Subcutaneous abdominal adipose tissue (tissue), 5 donors: ENCODE results near the gene CTSF.

ENCODE experiments used
- H3K27ac ChIP-seq: one replicate; pipeline ENCODE4 v1.7.0; 2013; ENCODE audit warnings: low read depth, mild to moderate bottlenecking, inconsistent platforms, low read length, moderate library complexity
- H3K27me3 ChIP-seq, 5 donors: one replicate each; pipeline ENCODE4 v1.7.0; 2013; ENCODE audit warnings: low read length in 5 of 5, inconsistent platforms in 1 of 5; ENCODE audit not compliant: control insufficient read depth in 5 of 5, insufficient read depth in 4 of 5
- H3K36me3 ChIP-seq, 5 donors: one replicate each; pipeline ENCODE4 v1.7.0; 2013; ENCODE audit warnings: low read length in 5 of 5; ENCODE audit not compliant: control insufficient read depth in 5 of 5, insufficient read depth in 5 of 5
- H3K4me1 ChIP-seq, 5 donors: one replicate each; pipeline ENCODE4 v1.7.0; 2013; ENCODE audit warnings: low read length in 5 of 5, mild to moderate bottlenecking in 3 of 5, moderate library complexity in 1 of 5; ENCODE audit not compliant: control insufficient read depth in 5 of 5, insufficient read depth in 5 of 5
- H3K4me3 ChIP-seq, 5 donors: one replicate each; pipeline ENCODE4 v1.7.0; 2013; ENCODE audit warnings: low read length in 5 of 5, low read depth in 1 of 5
- H3K9ac ChIP-seq, 5 donors: one replicate each; pipeline ENCODE4 v1.7.0; 2013; ENCODE audit warnings: low read length in 5 of 5, mild to moderate bottlenecking in 4 of 5, moderate library complexity in 3 of 5
- H3K9me3 ChIP-seq, 5 donors: one replicate each; pipeline ENCODE4 v1.7.0; 2013; ENCODE audit warnings: low read length in 5 of 5; ENCODE audit not compliant: control insufficient read depth in 5 of 5
- donor health status: healthy.
- donor health status: healthy.
- donor health status: healthy.
- donor health status: healthy.
- donor health status: healthy.

CTSF gene

GRCh38 chr11:66604155-66604554 lies 35.7 kb upstream of the CTSF start:
- no peak overlapping the region for H3K27ac ChIP-seq
- H3K4me3 ChIP-seq = no peak overlapping the region
- no peaks in the 10 kb centered on the region for H3K9me3 ChIP-seq
- H3K36me3 ChIP-seq = peaks cover 0 to 49% (median 23%) of the 10 kb centered on the region in 5 donors
- H3K4me1 ChIP-seq = peaks cover 3 to 46% (median 33%) of the 10 kb centered on the region in 5 donors
- H3K9ac ChIP-seq = no peak overlapping the region
- no peaks in the 10 kb centered on the region for H3K27me3 ChIP-seq

GRCh38 chr11:66603072-66603471 lies 34.7 kb upstream of the CTSF start:
- Histone ChIP-seq H3K36me3 (peaks cover 0 to 51% (median 26%) of the 10 kb centered on the region in 5 donors), H3K27ac (no peak overlapping the region), H3K27me3 (no peaks in the 10 kb centered on the region), H3K4me1 (peaks cover 3 to 46% (median 33%) of the 10 kb centered on the region in 5 donors), H3K4me3 (no peak overlapping the region), H3K9me3 (no peaks in the 10 kb centered on the region), H3K9ac (no peak overlapping the region)

- Histone ChIP-seq H3K36me3 (peaks cover 0 to 38% (median 21%) of the 10 kb centered on the region in 5 donors), H3K27ac (peak overlapping the region; percentile 79)
Observed at GRCh38 chr11:66600631-66601233, 32.3 kb upstream of the CTSF start.

GRCh38 chr11:66600219-66600618 lies 31.8 kb upstream of the CTSF start:
- peaks cover 0 to 39% (median 32%) of the 10 kb centered on the region in 5 donors for H3K4me1 ChIP-seq
- H3K27ac ChIP-seq = peak overlapping the region; percentile 79
- no peaks in the 10 kb centered on the region for H3K27me3 ChIP-seq
- H3K9me3 ChIP-seq = no peaks in the 10 kb centered on the region
- H3K36me3 ChIP-seq = peaks cover 0 to 33% (median 16%) of the 10 kb centered on the region in 5 donors
- peak overlapping the region in 2 of 5 donors; percentile 1 to 16 for H3K9ac ChIP-seq
- H3K4me3 ChIP-seq = no peak overlapping the region

More at GRCh38 chr11:66600631-66601233, 32.3 kb upstream of the CTSF start:
- no peaks in the 10 kb centered on the region for H3K9me3 ChIP-seq
- H3K9ac ChIP-seq = peak overlapping the region in 1 of 5 donors; percentile 1
- H3K27me3 ChIP-seq = no peaks in the 10 kb centered on the region
- H3K4me3 ChIP-seq = no peak overlapping the region
- H3K4me1 ChIP-seq = peaks cover 0 to 34% (median 26%) of the 10 kb centered on the region in 5 donors

- Histone ChIP-seq H3K27ac (no peak overlapping the region), H3K36me3 (peaks cover 0 to 22% (median 13%) of the 10 kb centered on the region in 5 donors), H3K4me3 (no peak overlapping the region), H3K9ac (no peak overlapping the region), H3K27me3 (no peaks in the 10 kb centered on the region), H3K4me1 (peaks cover 0 to 49% (median 32%) of the 10 kb centered on the region in 5 donors), H3K9me3 (no peaks in the 10 kb centered on the region)
Observed at GRCh38 chr11:66598993-66599392, 30.6 kb upstream of the CTSF start.

- peak overlapping the region in 2 of 5 donors; percentile 6 to 25 for H3K9ac ChIP-seq
- no peak overlapping the region for H3K27ac ChIP-seq
- H3K4me1 ChIP-seq = peaks cover 4 to 37% (median 30%) of the 10 kb centered on the region in 5 donors
- no peaks in the 10 kb centered on the region for H3K9me3 ChIP-seq
- no peaks in the 10 kb centered on the region for H3K27me3 ChIP-seq
- no peak overlapping the region for H3K4me3 ChIP-seq
- peaks cover 0 to 15% (median 13%) of the 10 kb centered on the region in 5 donors for H3K36me3 ChIP-seq
Observed at GRCh38 chr11:66595245-66595904, 27.0 kb upstream of the CTSF start.

- H3K4me1 ChIP-seq = peaks cover 4 to 34% (median 25%) of the 10 kb centered on the region in 5 donors
- H3K36me3 ChIP-seq = no peaks in the 10 kb centered on the region
- H3K9me3 ChIP-seq = no peaks in the 10 kb centered on the region
- H3K4me3 ChIP-seq = peak overlapping the region; percentile 80 to 95 (median 89)
- H3K27ac ChIP-seq = peak overlapping the region; percentile 69
- H3K27me3 ChIP-seq = no peaks in the 10 kb centered on the region
- H3K9ac ChIP-seq = peak overlapping the region; percentile 84 to 94 (median 92)
Observed at GRCh38 chr11:66593650-66594049, 25.2 kb upstream of the CTSF start.

- H3K27me3 ChIP-seq = no peaks in the 10 kb centered on the region
- H3K9me3 ChIP-seq = no peaks in the 10 kb centered on the region
- peaks cover 4 to 34% (median 25%) of the 10 kb centered on the region in 5 donors for H3K4me1 ChIP-seq
- H3K27ac ChIP-seq = peak overlapping the region; percentile 69
- H3K36me3 ChIP-seq = no peaks in the 10 kb centered on the region
- H3K9ac ChIP-seq = peak overlapping the region; percentile 84 to 94 (median 92)
- peak overlapping the region; percentile 80 to 95 (median 89) for H3K4me3 ChIP-seq
Observed at GRCh38 chr11:66593303-66593635, 24.9 kb upstream of the CTSF start.

GRCh38 chr11:66592457-66593302 lies 24.3 kb upstream of the CTSF start, which contains the start of the genes CCDC87 and CCS:
CCDC87 (minus strand) TSS chr11:66593063; CDS start chr11:66593015, 48 bp downstream.
CCS (plus strand) TSS chr11:66593185; CDS start chr11:66593262, 77 bp downstream.
- peak within 1 kb of the TSS; percentile 84 to 94 (median 92) for H3K9ac ChIP-seq
- no peaks in the 10 kb centered on the region for H3K36me3 ChIP-seq
- H3K9me3 ChIP-seq = no peaks in the 10 kb centered on the region
- H3K27me3 ChIP-seq = no peaks in the 10 kb centered on the region
- H3K4me1 ChIP-seq = peaks cover 4 to 34% (median 25%) of the 10 kb centered on the region in 5 donors
- H3K27ac ChIP-seq = peak within 1 kb of the TSS; percentile 69
- H3K4me3 ChIP-seq = peak within 1 kb of the TSS; percentile 80 to 95 (median 89)
